Measurements from ENCODE around the gene DNAH11. TPM values are rescaled to one million over a fixed set of nuclear protein-coding genes. Genes with fewer than 3 reads are reported as not detected.

The DNAH11 gene
- total RNA-seq, 1 donor from 2014 or later = 0.12 TPM

DNA sequence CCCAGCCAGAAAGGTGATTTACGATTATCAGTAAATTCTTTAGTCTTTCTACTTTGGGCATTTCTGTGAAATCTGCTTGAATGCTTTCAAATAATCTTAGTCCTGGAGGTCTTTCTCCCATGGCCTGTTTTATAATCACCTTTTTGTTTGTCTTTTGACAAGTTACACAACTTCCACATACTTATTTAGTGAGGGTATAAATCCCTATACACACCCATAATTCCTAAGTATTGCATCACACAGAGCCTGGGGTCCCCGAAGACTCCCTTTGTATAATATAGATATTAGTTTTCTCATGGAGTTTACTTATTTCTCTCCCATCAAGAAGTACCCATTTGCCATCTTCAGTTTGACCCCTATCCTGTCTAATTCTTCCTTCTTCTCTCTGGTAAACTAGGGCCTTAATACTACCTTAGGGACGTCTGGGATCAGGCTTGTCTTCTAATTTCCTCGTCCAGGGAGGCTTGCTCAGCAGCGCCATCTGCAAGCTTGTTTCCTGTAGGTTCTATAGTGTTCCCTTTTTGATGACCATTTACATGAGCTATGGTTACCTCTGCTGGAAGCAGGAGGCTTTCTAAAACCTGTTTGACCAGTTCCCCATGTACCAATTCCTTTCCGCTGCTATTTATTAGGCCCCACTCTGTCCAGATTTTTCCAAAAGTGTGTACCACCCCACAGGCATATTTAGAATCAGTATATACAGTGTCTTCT is 8.1 kb downstream of the DNAH11 start:
- DNase-seq (ENCODE audit: low spot score) = no peak

DNA sequence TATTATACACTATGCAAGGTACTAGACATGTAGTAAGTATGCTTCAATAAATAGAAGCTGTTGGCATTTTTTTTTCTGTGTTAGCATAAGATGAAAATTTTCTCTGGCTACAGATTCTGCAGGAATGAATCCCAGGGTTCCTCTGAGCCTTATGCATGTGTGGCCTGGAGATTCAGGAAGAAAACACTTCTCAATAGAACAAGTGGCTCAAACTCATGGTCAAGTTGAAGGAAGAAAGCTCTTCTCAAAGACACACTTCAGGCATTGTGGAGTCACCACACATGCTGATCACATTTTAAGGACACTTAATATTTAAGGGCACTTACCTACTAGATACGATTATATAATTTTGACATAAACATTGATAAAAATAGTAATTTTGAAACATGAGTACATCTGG is 19.5 kb downstream of the DNAH11 start:
- no peak for DNase-seq (ENCODE audit: low spot score)

GRCh38 chr7:21565614-21566013 is 22.8 kb downstream of the DNAH11 start:
- DNase-seq (ENCODE audit: low spot score) = no peak

GRCh38 chr7:21566094-21566493 is 23.3 kb downstream of the DNAH11 start:
- no peak for DNase-seq (ENCODE audit: low spot score)

GRCh38 chr7:21568762-21569161 is 25.9 kb downstream of the DNAH11 start:
- DNase-seq (ENCODE audit: low spot score) = no peak

DNA sequence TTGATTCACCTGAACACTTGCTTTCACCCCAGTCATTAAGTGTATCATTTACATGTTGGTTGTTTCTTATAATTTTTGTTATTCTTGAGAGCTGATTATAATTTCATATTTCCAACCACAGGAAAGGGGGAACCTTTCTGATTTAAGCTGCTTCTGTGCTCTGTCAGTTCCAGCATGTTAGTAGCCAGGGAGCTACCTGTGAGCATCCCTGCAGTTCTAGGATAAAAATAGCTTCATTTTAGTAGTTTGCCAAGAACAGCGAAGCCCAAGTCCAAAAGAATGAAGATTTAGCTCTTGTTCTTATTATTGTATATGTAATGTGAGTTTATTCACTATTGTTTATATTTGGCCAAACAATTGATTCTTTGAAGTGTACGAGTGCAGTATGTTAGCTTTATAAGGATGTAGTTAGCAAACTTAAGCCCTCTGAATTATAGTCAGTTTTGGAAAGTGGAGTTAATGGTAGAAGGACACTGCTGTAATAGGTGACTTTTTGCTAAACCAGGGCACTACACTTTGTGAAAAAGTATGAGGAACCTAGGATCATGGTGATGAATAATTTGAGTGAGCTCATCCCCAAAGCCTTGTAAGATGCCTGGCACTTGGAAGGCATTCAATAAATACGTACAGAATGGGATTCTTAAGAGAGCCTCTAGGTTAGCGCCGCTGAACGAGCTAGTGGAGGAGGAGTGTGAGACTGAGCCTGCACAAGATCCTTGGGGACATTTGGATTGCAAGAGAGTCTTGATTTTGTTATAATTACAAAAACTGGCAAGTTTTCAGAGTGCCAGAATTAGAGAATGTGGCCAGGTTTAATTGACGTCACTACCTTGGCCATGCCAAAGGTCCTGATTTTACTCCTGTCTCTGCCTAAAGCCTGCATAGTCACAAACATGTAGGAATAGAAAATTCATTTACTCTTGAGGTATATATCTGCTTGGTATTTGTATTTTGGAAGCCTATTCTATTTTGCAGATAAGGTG is 29.8 kb downstream of the DNAH11 start:
- DNase-seq (ENCODE audit: low spot score) = no peak

DNA sequence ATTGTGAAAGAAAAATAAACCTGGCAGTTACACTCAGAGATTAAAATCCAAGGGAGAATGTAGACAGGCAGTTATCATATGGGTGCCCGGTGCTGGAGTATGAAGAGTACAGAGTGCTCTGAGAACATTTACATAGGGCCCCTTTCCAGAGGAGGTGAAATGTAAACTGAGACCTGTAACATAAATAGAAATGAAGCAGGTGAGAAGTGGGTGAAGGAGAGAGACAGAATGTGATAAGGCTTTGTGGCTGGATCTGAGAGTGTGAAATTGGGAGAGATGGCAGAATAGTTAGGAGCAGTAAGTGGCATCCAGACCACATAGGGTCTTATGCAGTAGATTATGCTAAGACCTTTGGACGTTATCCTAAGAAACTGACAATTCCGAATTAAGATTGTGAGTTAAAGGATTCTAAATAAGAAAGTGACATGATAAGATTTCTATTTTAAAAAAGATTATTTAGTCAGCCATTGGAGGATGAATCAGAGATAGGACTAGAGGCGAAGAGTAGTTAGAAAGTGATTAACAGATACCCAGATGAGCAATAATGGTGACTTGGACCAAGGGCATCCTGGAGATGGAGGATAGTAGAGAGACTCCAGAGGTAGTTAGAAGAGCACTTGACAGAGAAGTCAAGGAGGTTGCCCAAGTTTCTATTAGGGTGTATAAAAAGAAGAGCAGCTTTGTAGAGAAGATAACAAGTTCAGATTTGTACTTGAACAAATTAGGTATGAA is 36.7 kb downstream of the DNAH11 start:
- DNase-seq (ENCODE audit: low spot score) = no peak

- DNase-seq (ENCODE audit: low spot score) = no peak
These were observed 37.3 kb downstream of the DNAH11 start for GRCh38 chr7:21580073-21580521.

DNA sequence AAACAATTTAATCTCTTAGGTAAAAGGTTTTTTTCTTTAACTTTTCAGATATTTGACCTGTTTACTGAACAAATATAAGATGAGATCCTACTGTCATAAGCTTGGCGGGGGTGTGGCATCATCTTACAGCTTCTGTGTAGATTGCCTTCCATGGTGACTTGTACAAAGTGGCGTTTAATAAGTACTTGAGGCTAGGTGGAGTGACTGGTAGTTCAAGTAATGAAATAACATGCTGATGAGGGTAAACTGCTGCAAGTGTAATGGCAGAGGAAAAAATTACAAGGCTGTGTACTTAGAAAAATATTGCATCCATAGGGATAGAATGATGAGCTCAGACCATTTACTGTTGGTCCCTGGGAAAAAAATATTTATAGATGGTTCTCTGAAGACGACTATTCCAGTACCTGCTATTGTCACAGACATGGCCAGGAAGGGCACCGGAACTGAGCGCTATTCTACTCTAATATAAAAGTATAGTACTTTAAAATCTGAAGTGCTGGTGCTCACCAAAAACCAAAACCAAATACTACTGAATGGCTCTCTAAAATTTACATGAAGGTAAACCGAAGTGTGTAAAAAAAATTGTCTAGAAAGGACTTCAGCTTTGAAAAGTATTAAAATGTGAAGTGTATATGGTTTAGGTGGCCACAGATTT is 42.4 kb downstream of the DNAH11 start:
- DNase-seq (ENCODE audit: low spot score) = no peak

DNA sequence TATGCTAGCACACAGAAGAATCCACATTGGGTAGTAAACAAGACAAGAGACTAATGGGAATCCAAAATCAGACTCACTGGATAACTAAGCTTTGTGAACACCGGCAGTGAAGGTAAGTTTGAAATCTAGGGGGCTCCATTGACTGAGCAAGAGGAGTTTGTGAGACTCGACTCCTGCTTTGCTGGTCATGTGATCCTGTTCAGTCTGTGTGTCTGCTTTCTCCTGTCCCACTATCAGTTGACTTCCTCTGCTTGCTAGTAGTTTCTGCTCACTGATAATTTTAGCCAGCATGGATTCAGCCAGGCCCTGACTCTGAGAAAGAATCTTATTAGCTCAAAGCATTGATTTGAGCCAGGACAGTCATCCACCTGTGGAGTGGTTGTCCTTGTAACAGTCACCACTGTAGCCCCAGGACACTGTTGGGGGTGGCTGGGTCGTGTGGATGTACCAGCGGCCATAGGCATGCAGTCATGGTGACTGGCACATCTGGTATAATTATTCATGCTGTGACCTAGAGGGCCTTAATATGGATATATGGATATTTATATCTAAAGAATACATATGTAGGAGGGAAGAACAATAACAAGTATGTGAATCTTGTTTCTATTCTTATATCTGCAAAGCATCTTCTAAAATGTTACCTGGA is 44.4 kb downstream of the DNAH11 start:
- no peak for DNase-seq (ENCODE audit: low spot score)

- DNase-seq (ENCODE audit: low spot score) = no peak
These were observed 54.0 kb downstream of the DNAH11 start for GRCh38 chr7:21596801-21597200.

DNA sequence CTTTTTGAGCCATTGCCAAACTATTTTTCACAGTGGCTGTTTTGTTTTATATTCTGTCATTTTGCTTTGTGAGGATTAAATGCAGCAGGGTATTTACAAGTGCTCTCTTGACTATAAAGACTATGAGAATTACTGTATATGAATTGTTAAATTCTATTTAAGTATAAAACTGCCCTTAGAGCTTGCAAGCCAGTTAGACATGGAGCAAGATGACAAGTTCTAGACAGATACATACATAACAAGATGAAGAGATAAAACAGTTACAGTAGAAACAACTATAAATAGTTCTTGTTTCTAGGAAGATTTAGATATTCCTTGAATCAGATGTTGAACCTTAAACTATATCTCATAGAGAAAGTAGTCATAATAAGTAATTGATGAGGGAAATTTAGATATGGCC is 60.6 kb downstream of the DNAH11 start:
- no peak for DNase-seq (ENCODE audit: low spot score)

DNA sequence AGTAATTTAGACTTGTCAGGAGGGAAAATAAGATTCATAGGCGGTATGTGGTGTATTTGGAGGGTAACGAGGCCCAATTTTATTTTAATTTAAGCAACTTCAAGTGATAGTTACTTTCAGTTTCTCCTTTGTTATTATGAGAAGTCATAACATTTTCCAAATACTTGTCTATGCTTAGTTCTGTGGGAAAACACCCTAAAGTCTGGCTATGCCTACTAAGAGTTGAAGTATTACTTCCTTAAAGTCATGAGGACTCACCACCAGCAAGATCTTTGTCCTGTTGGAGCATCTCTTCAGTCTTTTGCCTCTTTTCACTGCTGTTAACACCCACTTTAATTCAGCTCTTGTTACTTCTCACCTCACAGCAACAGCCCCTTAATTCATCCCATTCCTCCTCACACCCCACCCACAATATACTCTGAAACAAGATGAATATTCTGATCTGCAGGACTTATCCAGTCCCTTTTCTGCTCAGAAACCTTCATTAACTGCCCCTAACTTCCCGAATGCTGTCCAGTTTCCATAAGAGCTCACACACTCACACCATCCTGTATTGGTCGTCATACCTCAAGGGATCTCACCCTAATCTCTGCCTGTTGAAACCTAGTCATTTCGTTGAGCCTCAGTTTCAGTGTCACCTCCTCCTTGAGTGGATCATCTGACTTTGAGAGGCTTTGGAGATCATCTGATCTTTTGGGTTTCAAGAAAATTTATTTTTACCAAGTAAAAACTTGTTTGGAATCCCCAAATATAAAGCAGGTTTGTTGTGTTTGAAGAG is 61.3 kb downstream of the DNAH11 start:
- DNase-seq (ENCODE audit: low spot score) = no peak

- DNase-seq (ENCODE audit: low spot score) = no peak
These were observed 62.3 kb downstream of the DNAH11 start for GRCh38 chr7:21605008-21605585.

DNA sequence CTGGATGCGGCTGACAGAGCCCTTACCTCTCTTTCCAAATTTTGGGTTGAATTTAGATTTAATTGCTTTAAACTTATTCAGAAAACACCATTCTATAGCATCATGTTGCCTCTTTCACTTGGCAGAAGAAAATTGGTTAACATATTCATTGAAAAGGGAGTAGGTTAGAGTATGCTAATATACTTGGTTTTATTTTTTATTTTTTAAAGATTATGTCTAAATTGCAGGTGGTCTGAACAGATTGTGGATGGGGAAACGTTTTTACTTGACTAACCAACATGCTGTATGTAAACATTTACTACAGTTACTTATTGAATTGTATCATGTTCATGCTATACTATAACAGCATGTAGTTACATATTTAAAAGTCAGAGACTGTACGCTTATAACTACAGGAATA is 65.6 kb downstream of the DNAH11 start:
- no peak for DNase-seq (ENCODE audit: low spot score)

DNA sequence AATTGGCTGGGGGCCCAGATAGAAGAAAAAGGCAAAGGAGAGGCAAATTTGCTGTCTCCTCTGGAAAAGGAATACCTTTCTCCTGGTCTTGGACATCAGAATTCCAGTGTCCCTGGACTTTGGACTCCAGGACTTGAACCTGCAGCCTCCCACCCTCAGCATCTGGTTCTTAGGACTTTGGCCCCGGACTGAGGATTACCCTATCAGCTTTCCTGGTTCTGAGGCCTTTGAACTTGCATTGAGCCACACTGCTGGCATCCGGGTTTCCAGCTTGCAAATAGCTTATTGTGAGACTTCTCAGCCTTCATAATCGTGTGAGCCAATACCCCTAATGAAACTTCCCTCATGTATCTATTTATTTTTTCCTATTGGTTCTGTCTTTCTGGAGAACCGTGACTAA is 68.3 kb downstream of the DNAH11 start:
- peak; percentile 85 for DNase-seq (ENCODE audit: low spot score)

GRCh38 chr7:21616091-21616490 is 73.3 kb downstream of the DNAH11 start:
- no peak for DNase-seq (ENCODE audit: low spot score)

GRCh38 chr7:21616796-21617436 is 74.1 kb downstream of the DNAH11 start:
- peak; percentile 13 for DNase-seq (ENCODE audit: low spot score)

DNA sequence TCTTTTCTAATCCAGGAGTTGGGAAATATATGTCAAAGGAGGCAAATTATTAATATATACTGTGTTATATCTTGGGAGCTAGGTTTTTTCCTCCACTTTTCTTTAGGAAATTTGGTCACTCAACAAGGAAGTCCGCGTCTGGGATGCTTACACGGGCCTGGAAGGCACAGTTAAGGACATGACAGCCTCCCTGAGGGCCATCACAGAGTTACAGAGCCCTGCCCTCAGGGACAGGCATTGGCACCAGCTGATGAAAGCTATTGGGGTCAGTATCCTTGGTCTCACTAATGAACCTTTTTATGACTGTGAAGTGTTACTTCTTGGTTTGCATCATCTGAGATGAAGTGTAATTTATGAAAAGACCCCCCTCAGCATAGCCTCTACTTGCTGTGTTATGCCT is 74.7 kb downstream of the DNAH11 start:
- no peak for DNase-seq (ENCODE audit: low spot score)

Data from mucosa of gallbladder (tissue), 1 donor.